ENCODE measurements around the gene ISG15.

DNA sequence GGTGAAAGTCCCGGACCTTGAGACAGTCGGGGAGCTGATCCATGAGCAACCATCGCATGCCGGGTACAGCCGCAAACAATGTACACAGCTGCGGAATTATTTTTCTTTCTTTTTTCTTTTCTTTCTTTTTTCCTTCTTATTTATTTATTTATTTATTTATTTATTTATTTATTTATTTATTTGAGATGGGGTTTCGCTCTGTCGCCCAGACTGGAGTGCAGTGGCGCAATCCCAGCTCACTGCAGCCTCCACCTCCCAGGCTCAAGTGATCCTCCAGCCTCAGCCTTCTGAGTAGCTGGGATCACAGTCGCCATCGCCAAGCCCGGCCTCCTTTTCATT is 28.9 kb upstream of the ISG15 start:
- TF ChIP-seq, protein P1, sequence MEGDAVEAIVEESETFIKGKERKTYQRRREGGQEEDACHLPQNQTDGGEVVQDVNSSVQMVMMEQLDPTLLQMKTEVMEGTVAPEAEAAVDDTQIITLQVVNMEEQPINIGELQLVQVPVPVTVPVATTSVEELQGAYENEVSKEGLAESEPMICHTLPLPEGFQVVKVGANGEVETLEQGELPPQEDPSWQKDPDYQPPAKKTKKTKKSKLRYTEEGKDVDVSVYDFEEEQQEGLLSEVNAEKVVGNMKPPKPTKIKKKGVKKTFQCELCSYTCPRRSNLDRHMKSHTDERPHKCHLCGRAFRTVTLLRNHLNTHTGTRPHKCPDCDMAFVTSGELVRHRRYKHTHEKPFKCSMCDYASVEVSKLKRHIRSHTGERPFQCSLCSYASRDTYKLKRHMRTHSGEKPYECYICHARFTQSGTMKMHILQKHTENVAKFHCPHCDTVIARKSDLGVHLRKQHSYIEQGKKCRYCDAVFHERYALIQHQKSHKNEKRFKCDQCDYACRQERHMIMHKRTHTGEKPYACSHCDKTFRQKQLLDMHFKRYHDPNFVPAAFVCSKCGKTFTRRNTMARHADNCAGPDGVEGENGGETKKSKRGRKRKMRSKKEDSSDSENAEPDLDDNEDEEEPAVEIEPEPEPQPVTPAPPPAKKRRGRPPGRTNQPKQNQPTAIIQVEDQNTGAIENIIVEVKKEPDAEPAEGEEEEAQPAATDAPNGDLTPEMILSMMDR (conservative IDR thresholded peaks at IDR 0.05), result no peak; the same call in 1 of the 2 replicates
- no peak for TF ChIP-seq ZFX (IDR thresholded peaks at IDR 0.05)

All from C4-2B (cell line).